Activated naive CD8-positive, alpha-beta T cell (primary cell): ENCODE measurements around the gene ACACA.
"Not testable (repeated sequence)": the region's sequence is repeated elsewhere in the genome, so short reads cannot be mapped to it uniquely, and the experiment has no call there.

Experiments used
- H3K27ac Mint-ChIP-seq: one replicate; pipeline ENCODE4 v1.8.0; 2021; ENCODE audit warnings: mixed read lengths
- H3K27me3 Mint-ChIP-seq: one replicate; pipeline ENCODE4 v1.8.0; 2021; ENCODE audit warnings: mixed read lengths
- H3K36me3 Mint-ChIP-seq: one replicate; pipeline ENCODE4 v1.8.0; 2021; ENCODE audit warnings: mixed read lengths
- H3K4me1 Mint-ChIP-seq: one replicate; pipeline ENCODE4 v1.8.0; 2021; ENCODE audit warnings: low read depth, mixed read lengths
- H3K4me3 Mint-ChIP-seq: one replicate; pipeline ENCODE4 v1.8.0; 2021; ENCODE audit warnings: mild to moderate bottlenecking, mixed read lengths
- H3K9me3 Mint-ChIP-seq: one replicate; pipeline ENCODE4 v1.8.0; 2021; ENCODE audit warnings: low read depth, mixed read lengths

ACACA gene

DNA sequence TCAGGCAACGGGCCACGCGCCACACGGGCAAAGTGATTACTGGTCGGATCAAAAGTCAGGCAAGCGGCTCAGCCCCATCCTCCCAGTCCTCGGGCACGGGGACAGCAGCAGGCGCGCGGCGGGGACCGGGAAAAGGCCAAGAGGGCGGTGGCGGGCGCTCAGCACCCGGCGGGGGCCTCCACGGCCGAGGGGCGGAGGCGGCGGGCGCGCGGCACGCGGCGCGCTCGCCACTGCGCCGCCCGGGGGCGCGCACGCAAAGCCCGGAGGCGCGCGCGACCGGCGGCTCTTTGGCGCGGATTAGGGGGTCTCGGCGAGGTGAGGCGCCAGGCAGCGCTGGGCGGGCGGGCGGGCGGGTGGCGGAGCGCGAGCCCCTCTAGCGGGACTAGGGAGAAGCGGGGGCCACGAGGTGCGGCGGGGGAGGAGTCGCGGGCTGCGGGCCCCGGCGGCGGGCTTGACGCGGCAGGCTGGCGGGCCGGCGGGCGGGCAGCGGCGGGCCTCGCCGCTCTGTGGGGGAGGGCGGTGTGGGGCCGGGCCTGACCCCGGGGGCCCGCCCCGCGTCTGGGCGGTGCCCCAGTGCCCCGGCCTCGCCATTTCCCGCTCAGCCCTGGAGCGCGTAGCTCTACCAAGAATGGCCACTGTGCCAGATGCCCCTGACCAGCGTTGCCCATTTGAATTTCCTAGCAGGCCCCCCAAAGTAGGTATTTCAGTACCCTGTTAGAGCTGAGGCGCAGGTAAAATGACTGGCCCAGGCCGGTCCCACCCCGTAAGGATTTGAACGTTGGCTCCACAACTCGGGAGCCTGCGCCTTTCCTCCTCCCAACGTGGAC is at the start of gene ACACA, which contains the start of gene TADA2A:
ACACA (minus strand) TSS at position 202 of the 827 bp plus-strand sequence. CDS start 537 bp downstream, outside the sequence.
TADA2A (plus strand) TSS at position 252 of the 827 bp plus-strand sequence. CDS start 4,480 bp downstream, outside the sequence.
- H3K27ac Mint-ChIP-seq = peak within 1 kb of the TSS; percentile 98

GRCh38 chr17:37450112-37450511 is 43.5 kb upstream of the ACACA start:
- no peak overlapping the region for H3K27ac Mint-ChIP-seq
- peaks cover 18% of the 10 kb centered on the region for H3K36me3 Mint-ChIP-seq
- H3K4me3 Mint-ChIP-seq = no peak overlapping the region
- H3K27me3 Mint-ChIP-seq = no peaks in the 10 kb centered on the region
- H3K9me3 Mint-ChIP-seq = no peaks in the 10 kb centered on the region
- peaks cover 7% of the 10 kb centered on the region for H3K4me1 Mint-ChIP-seq

More for the DNA sequence above, at the start of gene ACACA, which contains the start of gene TADA2A:
- peaks cover 44% of the 10 kb centered on the region for H3K4me1 Mint-ChIP-seq
- H3K9me3 Mint-ChIP-seq = no peaks in the 10 kb centered on the region
- no peaks in the 10 kb centered on the region for H3K27me3 Mint-ChIP-seq
- H3K4me3 Mint-ChIP-seq = peak within 1 kb of the TSS; percentile 99
- H3K36me3 Mint-ChIP-seq = peaks cover 7% of the 10 kb centered on the region

- Mint-ChIP-seq H3K4me1 (peaks cover 7% of the 10 kb centered on the region), H3K4me3 (no peak overlapping the region), H3K27ac (no peak overlapping the region), H3K9me3 (no peaks in the 10 kb centered on the region), H3K36me3 (peaks cover 24% of the 10 kb centered on the region), H3K27me3 (no peaks in the 10 kb centered on the region)
Measured at GRCh38 chr17:37447641-37448040, 41.0 kb upstream of the ACACA start.

DNA sequence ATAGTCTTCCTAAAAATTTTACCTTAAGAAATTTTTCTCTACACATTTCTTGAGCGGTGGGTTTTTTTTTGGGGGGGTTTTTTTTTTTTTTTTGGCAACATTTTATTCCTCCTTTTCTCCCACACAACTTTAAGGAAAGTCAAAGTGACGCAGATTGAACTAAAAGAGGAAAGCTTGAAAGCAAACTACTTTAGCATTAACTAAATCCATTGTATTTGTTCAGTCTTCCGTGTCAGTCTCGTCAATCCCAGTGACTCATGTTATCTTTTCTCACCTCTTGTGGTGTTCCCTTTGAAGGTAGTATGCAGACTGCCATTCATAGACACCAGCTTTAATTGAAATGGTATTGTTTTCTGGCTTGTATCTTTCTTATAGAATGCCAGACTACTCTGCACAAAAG is 39.4 kb upstream of the ACACA start:
- Mint-ChIP-seq H3K27ac (no peak overlapping the region), H3K36me3 (peaks cover 23% of the 10 kb centered on the region), H3K4me3 (no peak overlapping the region), H3K4me1 (peaks cover 7% of the 10 kb centered on the region), H3K9me3 (no peaks in the 10 kb centered on the region), H3K27me3 (no peaks in the 10 kb centered on the region)

GRCh38 chr17:37441369-37442014 is 34.9 kb upstream of the ACACA start:
- not testable (repeated sequence) for H3K27ac Mint-ChIP-seq, H3K4me3 Mint-ChIP-seq, H3K27me3 Mint-ChIP-seq, H3K9me3 Mint-ChIP-seq, H3K4me1 Mint-ChIP-seq
- H3K36me3 Mint-ChIP-seq = peaks cover 19% of the 10 kb centered on the region

DNA sequence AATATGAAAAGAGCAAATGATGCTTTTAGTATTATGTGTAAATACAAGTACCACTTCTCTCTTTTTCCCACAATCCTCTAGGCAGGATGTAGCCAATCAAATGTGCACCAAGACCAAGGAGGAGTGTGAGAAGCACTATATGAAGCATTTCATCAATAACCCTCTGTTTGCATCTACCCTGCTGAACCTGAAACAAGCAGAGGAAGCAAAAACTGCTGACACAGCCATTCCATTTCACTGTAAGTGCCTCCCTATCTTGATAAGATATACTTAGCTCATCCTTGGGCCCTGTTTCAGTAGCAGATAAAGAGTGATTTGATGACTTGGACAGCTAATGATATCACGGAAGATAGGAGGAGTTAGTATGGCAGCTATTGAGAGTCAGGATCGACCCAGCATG is 33.8 kb upstream of the ACACA start:
- H3K9me3 Mint-ChIP-seq = no peaks in the 10 kb centered on the region
- H3K4me3 Mint-ChIP-seq = no peak overlapping the region
- peaks cover 19% of the 10 kb centered on the region for H3K36me3 Mint-ChIP-seq
- no peak overlapping the region for H3K27ac Mint-ChIP-seq
- peaks cover 4% of the 10 kb centered on the region for H3K4me1 Mint-ChIP-seq
- no peaks in the 10 kb centered on the region for H3K27me3 Mint-ChIP-seq

DNA sequence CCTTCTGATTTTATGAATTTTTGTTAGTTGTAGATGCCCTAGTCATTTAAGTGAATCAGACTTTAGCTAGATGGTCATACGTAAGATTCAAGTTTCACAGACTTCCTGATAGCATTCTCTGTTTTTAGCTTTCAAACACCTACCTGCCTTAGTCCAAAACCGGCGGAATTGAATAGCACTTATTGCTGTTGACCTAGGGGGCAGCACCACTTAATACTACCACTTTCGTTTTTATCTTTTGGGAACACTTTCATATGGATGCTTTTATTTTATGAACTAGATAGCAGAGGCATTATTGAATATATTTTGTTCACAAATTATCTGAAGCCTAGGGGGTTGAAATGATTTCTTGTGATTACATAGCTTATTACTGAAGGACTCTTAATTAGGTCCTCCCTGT is 31.5 kb upstream of the ACACA start:
- Mint-ChIP-seq H3K27me3 (no peaks in the 10 kb centered on the region), H3K9me3 (no peaks in the 10 kb centered on the region), H3K36me3 (peaks cover 16% of the 10 kb centered on the region), H3K4me1 (peaks cover 4% of the 10 kb centered on the region), H3K4me3 (no peak overlapping the region), H3K27ac (no peak overlapping the region)

DNA sequence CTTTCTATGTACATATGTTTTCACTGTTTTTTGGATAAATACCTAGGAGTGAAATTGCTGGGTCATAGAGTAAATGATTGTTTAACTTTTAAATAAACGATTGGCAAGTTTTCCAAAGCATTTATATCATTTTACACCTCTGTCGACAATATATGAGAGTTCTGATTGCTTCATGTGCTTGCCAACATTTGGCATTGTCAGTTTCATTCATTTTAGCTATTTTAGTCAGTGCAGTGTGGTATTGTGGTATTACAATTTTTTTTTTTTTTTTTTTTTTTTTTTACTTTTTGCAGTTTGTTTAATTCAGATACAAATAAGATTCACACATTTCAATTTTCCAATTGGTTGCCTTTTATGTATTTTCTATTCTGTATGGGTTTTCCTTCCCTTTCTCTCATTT is 26.0 kb upstream of the ACACA start:
- H3K27me3 Mint-ChIP-seq = no peaks in the 10 kb centered on the region

DNA sequence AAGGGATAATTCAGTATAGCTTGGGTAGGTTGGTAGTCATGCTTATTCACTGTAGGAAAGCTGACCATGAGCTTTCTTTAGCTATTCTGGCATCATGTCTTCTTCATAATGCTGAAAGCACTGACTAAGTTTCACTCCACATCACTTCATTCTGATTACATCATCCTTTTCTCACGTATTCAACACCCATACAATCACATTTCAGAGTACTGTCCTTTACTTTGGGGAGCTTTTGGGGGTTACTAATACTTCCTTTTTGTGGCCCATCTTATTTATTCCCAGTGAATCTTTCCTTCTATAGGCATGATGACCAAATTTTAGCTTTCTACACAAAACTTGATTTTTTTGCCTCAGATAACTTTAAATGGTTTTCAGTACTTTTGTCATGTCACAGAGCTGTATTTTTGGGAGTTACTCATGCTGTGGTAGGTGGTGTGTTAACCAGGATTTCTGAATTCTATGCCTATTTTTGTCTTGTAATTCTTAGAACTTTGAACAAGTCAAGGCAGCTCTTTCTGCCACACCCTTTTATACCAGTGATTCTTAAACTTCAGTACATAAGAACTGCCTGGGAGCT is 23.5 kb upstream of the ACACA start:
- H3K36me3 Mint-ChIP-seq = peaks cover 12% of the 10 kb centered on the region
- peak overlapping the region; percentile 51 for H3K4me3 Mint-ChIP-seq
- H3K27ac Mint-ChIP-seq = peak overlapping the region; percentile 86
- H3K4me1 Mint-ChIP-seq = peaks cover 24% of the 10 kb centered on the region
- no peaks in the 10 kb centered on the region for H3K9me3 Mint-ChIP-seq
- no peaks in the 10 kb centered on the region for H3K27me3 Mint-ChIP-seq

More for the DNA sequence above, 26.0 kb upstream of the ACACA start:
- Mint-ChIP-seq H3K9me3 (no peaks in the 10 kb centered on the region), H3K27ac (no peak overlapping the region), H3K36me3 (peaks cover 8% of the 10 kb centered on the region), H3K4me3 (no peak overlapping the region), H3K4me1 (peaks cover 25% of the 10 kb centered on the region)

DNA sequence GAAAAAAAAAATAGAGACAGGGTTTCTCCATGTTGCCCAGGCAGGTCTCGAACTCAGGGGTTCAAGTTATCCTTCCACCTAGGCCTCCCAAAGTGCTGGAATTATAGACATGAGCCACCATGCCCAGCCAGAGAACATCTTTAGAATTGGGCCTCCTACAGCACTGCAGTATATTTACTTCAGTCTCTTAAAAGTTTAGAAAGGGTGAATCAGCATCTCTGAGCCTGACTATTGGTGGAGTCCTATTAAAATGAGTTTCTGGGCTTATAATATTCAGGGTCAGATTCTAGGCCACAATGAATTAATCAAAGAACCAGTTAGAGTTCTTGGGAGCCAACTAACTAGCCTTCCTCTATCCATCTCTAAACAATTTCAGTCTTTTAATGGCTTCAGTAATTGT is 22.8 kb upstream of the ACACA start:
- peaks cover 24% of the 10 kb centered on the region for H3K4me1 Mint-ChIP-seq
- H3K9me3 Mint-ChIP-seq = no peaks in the 10 kb centered on the region
- peak overlapping the region; percentile 86 for H3K27ac Mint-ChIP-seq
- peak overlapping the region; percentile 51 for H3K4me3 Mint-ChIP-seq
- H3K36me3 Mint-ChIP-seq = peaks cover 13% of the 10 kb centered on the region
- H3K27me3 Mint-ChIP-seq = no peaks in the 10 kb centered on the region

- Mint-ChIP-seq H3K4me1 (peaks cover 24% of the 10 kb centered on the region), H3K9me3 (no peaks in the 10 kb centered on the region), H3K27ac (no peak overlapping the region), H3K36me3 (peaks cover 12% of the 10 kb centered on the region), H3K4me3 (no peak overlapping the region), H3K27me3 (no peaks in the 10 kb centered on the region)
Measured at GRCh38 chr17:37429039-37429438, 22.4 kb upstream of the ACACA start.

DNA sequence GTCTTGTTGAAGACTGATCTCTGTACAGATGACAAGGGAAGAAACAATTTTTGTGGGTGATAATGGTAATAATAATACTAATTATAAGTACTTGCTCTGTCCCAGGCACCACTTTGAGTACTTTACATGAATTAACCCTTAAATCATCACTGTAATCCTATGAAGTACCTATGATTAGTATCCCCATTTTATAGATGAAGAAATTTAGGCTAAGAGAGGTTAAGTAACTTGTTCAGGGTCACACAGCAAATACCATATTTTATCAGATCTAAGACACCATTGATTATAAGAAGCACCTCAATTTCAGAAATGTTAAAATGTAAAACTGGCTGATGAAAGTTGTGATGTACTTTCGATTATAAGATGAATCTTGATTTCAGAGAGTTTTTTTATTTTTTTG is 18.6 kb upstream of the ACACA start:
- Mint-ChIP-seq H3K27me3 (no peaks in the 10 kb centered on the region), H3K27ac (no peak overlapping the region), H3K4me3 (no peak overlapping the region), H3K4me1 (peaks cover 14% of the 10 kb centered on the region), H3K36me3 (peaks cover 8% of the 10 kb centered on the region), H3K9me3 (no peaks in the 10 kb centered on the region)

DNA sequence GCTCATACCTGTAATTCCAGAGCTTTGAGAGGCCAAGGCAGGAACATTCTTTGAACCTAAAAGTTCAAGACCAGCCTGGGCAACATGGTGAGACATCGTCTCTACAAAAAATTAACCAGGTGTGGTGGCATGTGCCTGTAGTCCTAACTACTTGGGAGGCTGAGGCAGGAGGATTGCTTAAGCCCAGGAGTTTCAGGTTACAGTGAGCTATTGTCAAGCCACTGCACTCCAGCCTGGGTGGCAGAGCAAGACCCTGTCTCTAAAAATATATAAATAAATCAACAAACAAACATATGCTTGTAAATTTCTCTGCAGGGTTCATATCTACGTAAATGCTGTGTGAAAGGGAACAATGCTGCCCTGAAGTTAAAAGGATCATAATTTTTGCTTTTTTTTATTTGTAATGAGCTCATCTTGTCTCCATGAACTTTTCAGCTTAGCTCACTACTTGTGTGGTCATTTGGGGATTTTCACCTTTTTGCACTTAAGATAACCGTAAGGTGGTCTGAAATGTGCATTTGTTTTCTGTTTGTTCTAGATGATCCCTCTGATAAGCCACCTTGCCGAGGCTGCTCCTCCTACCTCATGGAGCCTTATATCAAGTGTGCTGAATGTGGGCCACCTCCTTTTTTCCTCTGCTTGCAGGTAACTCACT is 16.5 kb upstream of the ACACA start:
- H3K27ac Mint-ChIP-seq = no peak overlapping the region
- H3K36me3 Mint-ChIP-seq = peaks cover 8% of the 10 kb centered on the region
- no peaks in the 10 kb centered on the region for H3K27me3 Mint-ChIP-seq
- H3K4me1 Mint-ChIP-seq = peaks cover 2% of the 10 kb centered on the region
- H3K9me3 Mint-ChIP-seq = no peaks in the 10 kb centered on the region
- H3K4me3 Mint-ChIP-seq = no peak overlapping the region

DNA sequence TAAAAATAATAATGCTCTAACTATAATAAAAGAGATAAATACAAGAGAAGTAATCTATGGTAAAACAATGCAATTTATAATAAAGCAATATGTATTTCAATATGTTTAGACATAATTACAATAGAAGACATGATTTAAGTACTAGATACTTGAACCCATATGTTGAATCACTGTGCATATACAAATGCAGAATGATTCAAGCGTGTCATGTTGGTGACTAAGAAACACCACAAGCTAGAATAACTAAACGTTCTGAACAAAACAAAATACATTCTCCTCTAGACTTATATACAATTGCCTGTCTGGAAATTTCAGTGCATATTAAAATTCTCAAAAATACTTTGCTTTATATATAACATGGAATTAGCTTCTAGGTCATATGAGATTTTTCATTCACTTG is 11.2 kb upstream of the ACACA start:
- H3K27me3 Mint-ChIP-seq = no peaks in the 10 kb centered on the region
- peaks cover 13% of the 10 kb centered on the region for H3K36me3 Mint-ChIP-seq
- H3K27ac Mint-ChIP-seq = no peak overlapping the region

More for the DNA sequence above, 11.2 kb upstream of the ACACA start:
- Mint-ChIP-seq H3K9me3 (no peaks in the 10 kb centered on the region), H3K4me3 (no peak overlapping the region), H3K4me1 (peaks cover 12% of the 10 kb centered on the region)
